GM18873 (cell line): Measurements from ENCODE around the gene CHRDL1.
"Not testable (repeated sequence)": the region's sequence is repeated elsewhere in the genome, so short reads cannot be mapped to it uniquely, and the experiment has no call there.

Experiments used
- ATAC-seq: cut with Tn5 transposase; IDR thresholded peaks from one replicate; pipeline ENCODE4 v1.9.1; 2021; ENCODE audit warnings: mild to moderate bottlenecking, moderate library complexity, moderate number of reproducible peaks; ENCODE audit not compliant: unreplicated experiment, low FRiP score

The CHRDL1 gene, protein sequence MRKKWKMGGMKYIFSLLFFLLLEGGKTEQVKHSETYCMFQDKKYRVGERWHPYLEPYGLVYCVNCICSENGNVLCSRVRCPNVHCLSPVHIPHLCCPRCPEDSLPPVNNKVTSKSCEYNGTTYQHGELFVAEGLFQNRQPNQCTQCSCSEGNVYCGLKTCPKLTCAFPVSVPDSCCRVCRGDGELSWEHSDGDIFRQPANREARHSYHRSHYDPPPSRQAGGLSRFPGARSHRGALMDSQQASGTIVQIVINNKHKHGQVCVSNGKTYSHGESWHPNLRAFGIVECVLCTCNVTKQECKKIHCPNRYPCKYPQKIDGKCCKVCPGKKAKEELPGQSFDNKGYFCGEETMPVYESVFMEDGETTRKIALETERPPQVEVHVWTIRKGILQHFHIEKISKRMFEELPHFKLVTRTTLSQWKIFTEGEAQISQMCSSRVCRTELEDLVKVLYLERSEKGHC

DNA sequence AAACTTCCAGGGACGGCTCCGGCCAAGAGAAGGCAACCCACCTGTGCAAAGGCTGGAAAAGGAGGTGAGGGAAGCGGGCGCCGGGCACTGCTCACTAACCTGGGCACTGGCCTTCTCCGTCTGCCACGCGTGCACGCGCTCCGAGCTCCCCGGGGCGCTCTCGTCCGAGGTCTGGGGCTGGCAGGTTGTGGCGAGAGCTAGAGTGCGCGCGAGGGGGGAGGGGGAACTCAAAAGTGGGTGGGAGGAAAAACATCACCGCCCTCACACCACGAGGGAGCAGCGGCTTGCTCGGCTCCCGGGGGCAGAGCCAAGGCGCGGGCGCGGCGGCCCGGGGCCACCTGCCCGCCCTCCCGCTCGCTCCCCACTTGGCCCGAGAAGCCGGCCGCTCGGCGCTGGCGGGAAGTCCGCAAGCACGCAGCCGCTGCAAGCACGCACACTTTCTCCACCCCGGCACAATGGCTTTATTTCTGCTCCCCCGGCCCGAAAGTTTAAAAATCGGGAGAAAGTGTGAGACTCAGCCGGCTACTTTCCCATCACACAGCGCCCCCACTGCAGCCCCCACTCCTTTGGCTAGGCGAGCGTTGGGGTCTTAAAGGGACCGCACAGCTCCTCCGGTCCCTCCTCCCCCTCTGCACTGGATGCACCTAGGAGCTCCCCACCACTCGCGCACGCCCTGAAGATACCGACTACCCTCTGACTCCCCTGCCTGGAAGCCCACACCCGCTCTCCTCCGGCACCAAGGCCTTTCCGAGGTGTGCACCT, at the start of gene CHRDL1:
Gene CHRDL1 (minus strand): TSS at position 173 of the 762 bp plus-strand sequence. CDS start 3,636 bp downstream, outside the sequence.
- no peak for ATAC-seq

DNA sequence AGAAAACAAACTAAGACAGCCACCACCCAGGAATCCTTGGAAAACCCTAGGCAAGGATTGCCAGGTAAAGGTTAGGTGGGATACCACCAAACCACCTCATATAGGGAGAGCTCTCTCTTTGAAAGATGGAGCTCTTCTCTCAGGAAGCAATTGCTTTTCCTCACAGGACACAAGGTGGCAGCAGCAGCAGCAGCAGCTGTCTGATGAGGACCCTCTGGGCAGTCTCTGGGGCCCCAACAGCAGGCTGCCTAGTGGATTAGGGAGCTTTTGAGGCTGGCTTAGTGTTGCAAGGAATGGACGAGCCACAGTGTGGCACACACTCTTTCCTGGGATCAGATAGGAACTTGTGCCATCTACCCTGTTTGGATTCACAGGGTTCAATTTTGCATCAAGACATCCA, 41.4 kb upstream of the CHRDL1 start:
- no peak for ATAC-seq

DNA sequence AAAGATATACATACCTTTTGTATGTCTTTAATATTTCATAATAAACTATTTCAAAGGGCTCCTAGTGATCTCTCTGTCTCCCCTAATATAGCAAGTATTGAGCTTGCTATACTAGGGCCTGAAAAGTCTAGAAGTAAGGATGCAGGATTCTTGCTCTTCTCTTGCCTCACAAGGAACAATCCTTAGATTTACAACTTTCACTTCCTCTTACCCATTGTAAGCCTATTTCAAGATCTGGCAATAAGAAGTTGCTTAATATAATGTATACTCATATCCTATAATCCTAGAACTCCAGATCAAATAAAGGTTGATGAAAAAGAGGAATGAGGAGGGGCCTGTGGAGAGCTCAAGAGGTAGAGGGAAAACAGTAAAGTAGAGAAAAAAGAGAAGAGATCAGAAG, 40.8 kb upstream of the CHRDL1 start:
- ATAC-seq = no peak

DNA sequence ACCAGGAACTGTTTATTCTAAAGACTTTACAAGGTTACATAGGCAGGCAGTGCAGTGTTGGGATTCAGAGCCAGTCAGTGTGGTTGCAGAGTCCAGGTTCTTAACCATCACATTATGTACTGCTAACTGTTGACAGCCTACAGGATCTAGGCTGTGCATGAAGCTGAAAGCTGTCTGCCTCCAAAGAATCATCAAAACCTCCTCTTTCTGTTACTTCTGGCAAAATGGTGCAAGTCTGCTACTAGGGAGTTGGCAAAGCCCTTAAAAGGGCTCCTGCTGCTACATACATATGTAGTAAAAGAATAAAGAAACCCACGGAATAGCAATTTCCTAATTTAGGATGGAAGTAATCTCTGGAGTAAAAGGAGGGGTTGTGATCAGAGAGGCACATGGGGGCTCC, 40.4 kb upstream of the CHRDL1 start:
- ATAC-seq = no peak

DNA sequence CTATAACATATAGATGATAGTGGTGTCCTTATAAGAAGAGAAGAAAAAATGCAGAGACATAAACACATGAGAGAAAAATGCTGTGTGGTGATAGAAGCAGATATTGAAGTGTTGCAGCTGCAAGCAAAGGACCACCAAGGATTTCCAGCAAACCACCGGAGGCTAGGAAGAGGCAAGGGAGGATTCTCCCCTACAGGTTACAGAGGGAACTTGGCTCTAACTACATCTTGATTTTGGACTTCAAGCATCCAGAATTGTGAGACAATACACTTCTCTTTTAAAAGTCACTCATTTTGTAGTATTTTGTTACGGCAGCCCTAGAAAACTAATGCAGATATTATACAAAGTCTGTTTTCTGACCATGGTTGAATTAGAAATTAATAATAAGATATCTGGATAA, 30.4 kb upstream of the CHRDL1 start:
- ATAC-seq = no peak

DNA sequence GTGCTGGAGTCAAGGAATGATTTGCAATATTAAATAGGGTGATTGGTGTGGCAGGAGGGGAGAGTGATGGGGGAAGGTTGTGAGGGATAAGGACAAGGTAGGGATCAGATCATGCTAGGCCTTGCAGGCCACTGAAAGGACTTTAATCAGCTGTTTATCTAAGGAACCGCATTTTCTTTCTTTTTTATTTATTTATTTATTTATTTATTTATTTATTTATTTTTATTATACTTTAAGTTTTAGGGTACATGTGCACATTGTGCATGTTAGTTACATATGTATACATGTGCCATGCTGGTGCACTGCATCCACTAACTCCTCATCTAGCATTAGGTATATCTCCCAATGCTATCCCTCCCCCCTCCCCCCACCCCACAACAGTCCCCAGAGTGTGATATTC, 20.9 kb upstream of the CHRDL1 start:
- ATAC-seq = not testable (repeated sequence)

DNA sequence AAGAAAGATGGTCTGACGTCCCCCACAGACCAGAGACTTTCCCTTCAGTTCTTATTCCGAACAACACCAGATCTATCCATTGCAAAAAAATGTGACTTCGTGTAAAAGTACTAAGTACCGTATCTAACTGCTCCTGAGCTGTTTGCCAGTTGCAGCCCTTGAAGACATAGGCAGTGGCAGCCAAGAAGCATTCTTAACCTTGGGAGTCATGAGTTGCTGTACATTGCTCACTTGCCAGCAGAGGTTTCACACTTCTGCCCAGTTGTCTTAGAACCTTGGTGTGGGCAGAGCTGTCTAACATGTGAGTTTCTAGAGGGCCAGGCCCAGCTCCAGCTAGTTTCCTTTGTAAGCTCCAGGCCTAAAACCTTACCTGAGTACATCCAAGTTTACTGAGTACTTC, 10.5 kb upstream of the CHRDL1 start:
- ATAC-seq = no peak

DNA sequence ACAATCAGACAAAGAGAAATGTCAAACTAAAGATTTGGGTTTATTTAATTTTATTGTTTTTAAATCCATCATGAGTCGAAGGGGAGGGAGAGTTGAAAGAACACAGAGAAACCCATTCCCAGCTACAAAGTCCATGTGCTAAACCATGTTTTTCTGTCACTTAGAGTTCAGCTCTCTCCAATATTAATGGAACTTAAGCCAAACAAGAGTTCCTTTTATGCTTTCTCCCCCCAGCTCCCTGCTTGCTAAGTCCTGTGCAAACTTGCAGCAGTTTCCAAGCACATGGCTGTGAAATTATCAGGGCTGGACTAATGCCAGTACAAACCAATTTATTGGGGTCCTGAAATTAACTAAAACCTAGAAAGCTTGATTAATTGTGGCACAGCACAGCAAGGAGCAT, 9.7 kb upstream of the CHRDL1 start:
- no peak for ATAC-seq

DNA sequence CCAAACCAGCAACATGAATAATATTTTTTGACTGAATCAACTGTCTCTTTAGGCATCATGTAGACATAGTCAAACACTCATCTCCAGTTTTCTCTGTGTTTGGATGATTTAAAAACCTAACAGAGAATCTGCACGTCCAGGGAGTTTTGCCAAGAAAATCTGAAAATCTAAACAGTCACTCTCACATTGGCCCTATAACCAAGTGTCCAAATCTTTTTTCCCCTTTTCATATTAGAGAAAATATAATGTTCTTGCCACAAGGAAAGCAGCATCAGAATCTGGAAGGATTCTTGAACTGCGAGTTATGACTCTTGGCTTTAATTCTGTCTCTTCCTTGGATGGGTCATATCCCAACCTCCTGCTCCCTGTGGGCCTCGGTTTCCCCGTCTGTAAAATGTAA, 8.8 kb upstream of the CHRDL1 start:
- no peak for ATAC-seq

DNA sequence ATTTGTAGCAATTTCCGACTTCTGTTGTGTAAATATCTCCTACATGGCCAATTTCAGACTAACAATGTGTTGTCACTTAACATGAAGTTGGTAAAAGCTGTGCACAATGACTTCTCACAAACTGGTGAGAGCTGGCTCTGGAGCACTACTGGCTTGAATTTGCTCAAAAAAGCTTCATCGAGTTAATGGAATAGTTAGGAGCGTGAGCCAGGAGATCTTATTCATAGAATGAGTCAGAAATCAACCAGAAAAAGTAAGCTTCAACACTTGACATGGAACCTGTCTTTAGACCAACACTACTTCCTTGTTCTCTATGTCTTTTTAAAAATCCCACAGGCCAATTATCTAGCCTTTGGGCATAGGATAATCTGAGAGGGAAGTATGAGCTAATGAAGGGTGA, 7.9 kb upstream of the CHRDL1 start:
- no peak for ATAC-seq

DNA sequence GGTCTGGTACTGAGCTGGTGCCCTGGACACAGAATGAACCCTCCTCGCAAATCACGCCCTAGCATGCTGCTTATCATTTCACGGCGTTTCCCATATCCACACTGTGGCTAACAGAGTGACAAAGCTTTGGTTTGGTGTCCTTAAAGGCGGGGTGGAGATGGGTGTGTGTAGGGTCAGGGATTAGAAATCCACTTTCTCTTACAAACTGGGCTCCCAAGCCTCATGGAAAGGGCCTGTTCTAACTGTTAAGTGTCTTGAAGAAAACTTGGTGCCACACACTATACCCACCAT, 735 bp upstream of the CHRDL1 start:
- no peak for ATAC-seq

DNA sequence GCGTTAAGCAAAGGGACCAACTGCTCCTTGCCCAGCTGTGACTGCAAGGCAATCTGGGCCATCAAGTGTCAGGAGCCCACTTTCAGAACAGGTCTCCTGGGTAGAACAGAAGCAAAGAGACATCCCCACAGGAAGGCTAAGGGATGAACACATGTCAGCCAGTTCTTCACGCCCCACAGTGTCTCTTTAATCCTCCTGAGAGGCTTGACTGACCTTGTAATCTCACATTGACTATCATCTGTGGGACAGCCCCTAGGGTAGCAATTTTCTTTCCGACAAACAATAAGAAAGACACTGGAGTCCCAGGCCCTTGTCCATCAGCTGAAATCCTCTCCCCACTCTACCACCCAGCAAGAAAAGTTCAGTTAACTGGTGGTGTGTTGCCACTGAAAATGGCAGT, 1.0 kb downstream of the CHRDL1 start:
- ATAC-seq = no peak

DNA sequence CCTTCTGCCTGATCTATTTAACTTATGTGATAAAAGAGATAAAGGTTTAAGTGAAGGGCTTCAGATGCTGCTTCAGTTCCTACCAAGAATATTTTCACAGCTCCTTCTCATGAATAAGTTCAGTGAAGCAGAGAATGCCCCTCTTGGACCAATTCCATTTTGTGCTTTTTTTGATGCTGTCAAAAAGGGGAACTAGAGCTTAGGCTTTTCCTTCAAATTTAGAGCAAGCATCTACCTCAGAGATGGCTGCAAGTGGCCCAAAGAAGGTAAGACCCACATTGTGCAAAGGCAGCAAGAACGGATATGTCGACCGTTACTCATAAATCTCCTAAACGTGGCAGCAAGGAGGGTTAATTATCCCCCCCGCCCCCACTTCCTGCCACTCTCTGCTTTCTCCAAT, 4.5 kb downstream of the CHRDL1 start:
- no peak for ATAC-seq

DNA sequence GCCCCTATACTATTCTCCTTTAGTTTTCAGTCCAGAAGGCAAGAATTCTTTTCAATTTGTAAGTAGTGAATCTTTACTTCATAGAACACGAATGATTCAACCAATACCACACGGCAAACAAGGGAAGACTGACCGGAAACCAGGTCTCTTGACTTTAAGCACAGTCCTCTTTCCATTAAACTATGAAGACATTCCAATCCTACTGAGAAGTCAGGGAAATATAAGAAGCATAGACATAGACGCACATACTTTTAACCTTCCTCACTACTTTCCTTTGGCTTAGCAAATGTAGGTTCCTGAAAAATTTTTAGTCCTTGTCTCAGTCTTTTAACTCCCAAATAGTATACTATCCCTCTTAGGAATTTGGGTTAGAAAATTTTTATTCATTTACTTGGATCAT, 9.1 kb downstream of the CHRDL1 start:
- ATAC-seq = no peak

DNA sequence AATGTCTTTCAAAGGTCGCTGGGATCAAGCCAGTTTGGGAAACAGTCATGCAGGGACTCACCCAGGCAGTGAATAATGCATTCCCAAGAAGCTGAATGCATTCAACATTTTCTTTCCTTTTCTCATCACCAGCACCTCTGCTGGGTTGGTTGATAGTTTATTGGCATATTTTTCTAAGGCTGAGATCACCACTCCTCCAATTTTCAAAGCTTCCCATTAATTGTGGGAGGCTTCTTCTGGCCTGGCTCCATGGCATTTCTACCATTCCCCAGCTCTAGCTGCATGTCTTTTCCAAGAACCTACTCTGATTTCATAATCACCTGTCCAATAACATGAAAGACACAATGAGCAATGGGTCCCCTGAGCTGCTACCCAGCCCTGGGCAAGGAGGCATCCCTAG, 35.8 kb downstream of the CHRDL1 start:
- ATAC-seq = no peak

DNA sequence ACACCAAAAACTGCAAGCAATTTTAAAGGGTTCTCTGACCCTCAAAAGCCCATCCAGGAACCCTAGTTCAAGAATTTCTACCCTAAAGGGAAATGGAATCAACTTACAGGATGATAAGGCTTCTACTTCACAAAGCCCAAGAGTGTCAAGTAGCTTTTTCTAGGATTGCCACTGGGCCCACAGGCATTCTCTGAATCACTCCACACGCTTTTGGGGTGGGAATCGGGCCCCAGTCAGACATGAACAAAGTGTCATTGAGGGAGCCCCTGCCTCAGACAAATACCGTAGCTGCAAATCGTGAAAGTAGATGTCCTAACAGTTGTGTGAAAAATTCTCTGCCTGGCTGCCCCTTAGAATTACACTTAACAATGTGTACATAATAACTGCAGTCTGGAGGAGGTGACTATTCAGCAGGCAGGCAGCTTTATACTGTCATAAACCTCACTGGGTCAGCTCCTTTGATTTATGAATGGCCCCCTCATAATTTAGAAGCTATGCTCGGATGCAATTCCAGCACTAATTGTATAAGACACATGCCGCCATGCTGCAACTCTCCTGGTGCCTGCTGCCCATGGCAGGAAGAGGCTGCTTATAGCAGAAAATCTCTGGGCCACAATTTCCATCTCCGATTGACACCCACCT, 36.7 kb downstream of the CHRDL1 start:
- ATAC-seq = no peak

DNA sequence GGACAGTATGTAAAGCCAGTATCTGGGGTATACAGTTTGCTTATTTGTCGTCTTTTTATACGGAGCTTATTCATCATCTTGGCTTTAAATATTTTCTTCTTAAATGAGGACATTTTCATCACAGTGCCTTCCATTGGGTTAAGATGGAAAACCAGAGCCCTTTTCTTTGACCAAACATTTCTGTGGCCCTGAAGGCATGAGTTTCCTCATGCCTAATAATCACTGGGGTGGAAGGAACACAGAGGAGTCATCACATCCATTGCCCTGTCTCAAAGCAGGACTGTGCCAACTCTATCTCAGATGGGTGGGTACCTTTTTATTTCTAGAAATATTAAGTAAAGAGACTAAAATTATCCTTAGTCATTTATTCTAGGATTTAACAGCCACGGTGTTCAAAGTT, 40.0 kb downstream of the CHRDL1 start:
- ATAC-seq = no peak

DNA sequence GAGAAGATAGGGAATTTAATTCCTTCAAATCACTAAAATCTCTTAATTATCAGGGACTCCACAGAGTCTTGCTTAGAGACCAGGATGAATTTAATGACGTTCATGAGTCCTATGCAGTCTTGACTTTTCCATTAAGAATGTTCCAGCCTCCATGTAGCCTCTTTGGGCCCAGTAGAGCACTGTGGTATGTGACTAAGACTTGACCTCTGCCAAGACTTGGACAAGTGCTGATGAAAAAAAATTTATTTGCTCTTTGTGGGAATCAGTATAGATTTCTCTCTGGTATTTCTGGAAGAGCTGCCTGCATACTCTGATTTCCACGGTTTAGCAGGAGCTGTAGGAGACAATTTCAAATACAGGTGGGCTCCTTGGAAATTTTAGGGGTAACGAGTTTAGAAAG, 40.6 kb downstream of the CHRDL1 start:
- no peak for ATAC-seq

DNA sequence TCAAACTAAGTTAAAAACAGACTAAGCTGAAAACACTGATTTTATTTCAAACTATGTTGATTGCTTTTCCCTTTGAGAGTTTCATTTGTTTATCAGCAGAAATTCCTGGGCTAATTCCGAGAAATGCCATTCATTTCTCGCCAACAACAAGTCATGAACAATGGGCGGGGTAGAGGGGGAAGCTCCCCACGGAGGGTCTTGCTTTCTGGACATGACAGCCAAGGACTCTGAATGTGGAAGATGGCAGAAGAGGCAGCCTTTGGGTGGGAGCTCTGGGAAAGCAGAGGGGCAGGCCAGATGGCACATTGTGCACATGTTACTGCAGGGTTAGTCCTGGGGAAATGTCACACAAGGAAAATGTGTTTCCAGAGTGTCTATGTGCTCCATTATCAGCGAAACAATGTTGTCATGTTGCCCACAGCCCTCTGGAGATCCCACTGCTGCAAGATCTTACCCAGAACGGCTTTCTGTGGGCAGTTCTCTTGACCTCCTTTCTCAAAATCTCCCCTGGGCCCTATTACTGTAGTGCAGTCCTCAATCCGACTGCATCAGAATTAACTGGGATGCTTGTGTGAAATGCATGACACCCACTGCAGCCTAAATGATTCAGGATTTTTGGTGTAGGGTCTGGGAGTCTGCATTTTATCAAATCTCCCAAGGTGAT, 45.0 kb downstream of the CHRDL1 start:
- ATAC-seq = no peak

DNA sequence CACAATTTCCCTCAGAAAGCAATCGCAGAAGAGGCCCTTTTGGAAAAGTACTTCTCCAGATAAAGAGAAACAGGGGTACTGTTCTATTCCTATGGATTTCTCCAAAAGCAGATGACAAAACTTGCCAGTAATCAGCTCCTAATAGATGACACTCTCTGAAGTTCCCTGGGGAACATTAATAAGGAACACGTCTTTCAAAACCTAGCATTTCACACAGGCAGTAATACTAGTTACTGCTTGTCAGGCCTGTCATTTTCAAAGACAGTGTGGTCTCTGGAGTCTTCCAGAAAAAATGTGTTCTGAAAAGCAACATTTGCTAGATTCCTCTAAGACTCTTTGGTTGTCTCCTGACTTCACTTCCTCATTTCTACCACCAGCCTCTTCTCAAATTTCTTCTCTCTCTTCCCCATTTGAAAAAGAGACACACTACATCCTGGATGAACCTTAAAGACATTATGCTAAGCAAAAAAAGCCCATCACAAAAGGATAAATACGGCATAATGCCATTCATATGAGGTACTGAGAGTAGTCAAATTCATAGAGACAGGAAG, 47.3 kb downstream of the CHRDL1 start:
- ATAC-seq = no peak

DNA sequence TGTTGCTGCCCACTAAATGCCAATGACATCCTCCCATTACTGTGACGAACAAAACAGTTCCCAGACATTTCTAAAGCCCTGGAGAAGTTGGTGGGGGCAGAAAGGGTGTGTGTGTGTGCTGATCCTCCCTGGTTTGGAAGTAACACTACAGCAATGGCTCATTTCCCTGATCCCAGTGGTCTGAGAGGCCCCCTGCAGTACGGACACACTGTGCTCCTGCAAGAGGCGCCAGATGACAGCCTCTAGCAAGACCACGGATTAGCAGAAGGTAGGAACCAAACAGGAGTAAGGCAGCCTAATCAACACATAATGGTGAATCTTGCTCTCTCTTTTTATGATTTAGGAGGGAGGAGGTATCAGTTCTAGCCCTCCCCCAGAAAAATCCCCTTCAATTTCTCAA, 49.6 kb downstream of the CHRDL1 start:
- no peak for ATAC-seq
